ENCODE results near the gene APOL6.

APOL6 gene

DNA sequence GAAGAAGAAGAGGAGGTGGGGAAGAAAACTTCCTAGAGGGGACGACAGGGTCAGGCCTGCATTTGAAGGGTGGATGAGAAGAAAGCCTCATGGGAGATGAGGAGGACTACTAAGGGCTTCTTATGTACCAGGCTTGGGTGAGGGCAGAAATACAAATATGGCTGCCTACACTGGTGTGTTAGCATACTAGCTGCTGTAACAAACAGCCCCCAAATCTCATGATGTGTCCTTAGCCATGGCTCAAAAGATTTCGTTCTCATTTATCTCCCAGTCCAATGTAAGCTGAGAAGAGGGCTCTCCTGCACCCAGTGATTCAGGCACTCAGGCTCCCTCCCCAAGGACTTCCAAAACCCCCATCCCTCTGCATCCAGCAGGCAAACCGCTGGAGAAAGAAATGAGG is 19.5 kb upstream of the APOL6 start:
- in situ Hi-C loops (cut with HindIII; ENCODE audit: low sequenced_read_pairs): no loop called here
- no peak overlapping the region for H3K4me3 ChIP-seq (ENCODE audit: low read depth, low read length)

DNA sequence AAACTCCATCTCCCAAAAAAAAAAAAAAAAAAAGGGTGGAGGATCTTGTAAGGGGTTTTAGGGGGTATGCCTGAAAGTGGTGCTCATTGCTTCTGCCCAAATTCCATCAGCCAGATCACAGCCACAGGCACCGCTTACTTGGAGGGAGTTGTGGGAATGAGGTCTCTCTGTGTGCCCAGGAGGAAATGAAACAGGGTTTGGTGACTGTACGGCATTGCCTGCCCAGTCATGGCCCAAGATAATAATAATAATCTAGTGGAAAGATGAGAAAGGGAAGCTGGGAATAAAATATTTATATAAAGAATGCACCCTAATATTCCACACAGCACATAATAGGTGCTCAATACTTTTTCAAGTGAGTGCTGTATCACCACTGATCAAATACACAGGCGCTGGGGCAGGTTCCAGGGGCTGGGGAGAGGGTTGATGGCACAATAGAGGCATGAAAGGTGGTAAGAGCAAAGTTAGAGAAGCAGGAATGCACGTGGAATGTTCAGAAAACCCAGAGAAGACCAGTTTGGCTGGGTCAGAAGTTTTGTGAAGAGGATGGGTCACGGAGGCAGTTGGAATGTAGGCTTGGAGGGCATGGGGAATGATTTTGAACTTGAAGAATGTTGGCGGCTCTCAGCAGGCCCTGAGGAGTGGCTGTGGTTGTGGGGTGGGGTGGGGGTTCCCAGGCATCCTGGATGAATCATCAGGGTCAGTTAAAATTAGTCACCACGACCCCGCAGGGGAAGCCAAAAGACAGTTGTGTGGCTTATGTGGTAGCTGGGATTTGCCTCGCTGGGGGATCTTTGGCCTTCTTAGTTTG is 18.6 kb upstream of the APOL6 start:
- H3K4me3 ChIP-seq (ENCODE audit: low read depth, low read length): no peak overlapping the region
- peak; percentile 98 for DNase-seq (ENCODE audit: low read depth, low spot score)
- TF ChIP-seq, protein P1, sequence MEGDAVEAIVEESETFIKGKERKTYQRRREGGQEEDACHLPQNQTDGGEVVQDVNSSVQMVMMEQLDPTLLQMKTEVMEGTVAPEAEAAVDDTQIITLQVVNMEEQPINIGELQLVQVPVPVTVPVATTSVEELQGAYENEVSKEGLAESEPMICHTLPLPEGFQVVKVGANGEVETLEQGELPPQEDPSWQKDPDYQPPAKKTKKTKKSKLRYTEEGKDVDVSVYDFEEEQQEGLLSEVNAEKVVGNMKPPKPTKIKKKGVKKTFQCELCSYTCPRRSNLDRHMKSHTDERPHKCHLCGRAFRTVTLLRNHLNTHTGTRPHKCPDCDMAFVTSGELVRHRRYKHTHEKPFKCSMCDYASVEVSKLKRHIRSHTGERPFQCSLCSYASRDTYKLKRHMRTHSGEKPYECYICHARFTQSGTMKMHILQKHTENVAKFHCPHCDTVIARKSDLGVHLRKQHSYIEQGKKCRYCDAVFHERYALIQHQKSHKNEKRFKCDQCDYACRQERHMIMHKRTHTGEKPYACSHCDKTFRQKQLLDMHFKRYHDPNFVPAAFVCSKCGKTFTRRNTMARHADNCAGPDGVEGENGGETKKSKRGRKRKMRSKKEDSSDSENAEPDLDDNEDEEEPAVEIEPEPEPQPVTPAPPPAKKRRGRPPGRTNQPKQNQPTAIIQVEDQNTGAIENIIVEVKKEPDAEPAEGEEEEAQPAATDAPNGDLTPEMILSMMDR (IDR thresholded peaks at IDR 0.05; ENCODE audit: low read depth, low read length): no peak
- in situ Hi-C loops (cut with HindIII; ENCODE audit: low sequenced_read_pairs): no loop called here

More for the DNA sequence above, 19.5 kb upstream of the APOL6 start:
- no peak for DNase-seq (ENCODE audit: low read depth, low spot score)
- TF ChIP-seq, protein P1 (IDR thresholded peaks at IDR 0.05; ENCODE audit: low read depth, low read length): no peak

DNA sequence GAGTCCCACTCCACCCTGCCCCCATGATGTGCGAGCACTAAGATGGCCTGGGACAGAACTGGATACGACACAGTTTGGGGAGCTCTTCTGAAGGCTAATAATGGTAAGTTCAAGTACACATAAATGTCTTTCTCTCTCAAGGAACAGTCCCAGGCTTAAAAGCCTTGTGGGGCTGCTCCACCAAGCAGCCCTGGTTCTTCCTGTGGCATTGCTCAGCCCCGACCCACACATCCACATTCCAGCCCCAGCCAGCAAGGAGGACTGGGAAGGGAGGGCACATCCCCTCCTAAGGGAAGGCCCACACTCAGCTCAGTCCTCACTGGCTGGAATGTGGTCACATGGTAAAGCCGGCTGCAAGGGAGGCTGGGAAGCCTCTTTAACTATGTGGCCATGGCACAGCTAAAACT is 17.9 kb upstream of the APOL6 start:
- peak; percentile 45 for DNase-seq (ENCODE audit: low read depth, low spot score)
- TF ChIP-seq, protein P1 (IDR thresholded peaks at IDR 0.05; ENCODE audit: low read depth, low read length): no peak
- in situ Hi-C loops (cut with HindIII; ENCODE audit: low sequenced_read_pairs): no loop called here
- no peak overlapping the region for H3K4me3 ChIP-seq (ENCODE audit: low read depth, low read length)

DNA sequence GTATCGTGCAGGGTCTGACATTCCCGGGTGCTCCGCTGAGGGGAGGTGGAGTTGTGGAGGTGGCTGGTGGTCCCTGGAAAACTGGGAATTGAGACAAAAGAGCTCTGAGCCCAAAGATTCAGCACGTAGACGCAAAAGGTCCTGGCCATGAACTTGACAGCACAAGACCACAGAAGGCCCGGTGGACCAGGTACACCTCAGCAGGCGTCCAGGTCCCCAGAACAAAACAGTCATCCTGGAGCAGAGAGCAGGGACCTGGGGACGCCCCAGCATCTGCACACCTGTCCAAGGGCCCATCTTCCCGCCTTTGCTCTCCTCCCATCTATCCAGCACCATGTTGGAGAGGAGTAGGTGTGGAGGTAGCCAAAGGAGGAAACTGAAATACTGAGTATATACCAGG is 17.4 kb upstream of the APOL6 start:
- TF ChIP-seq, protein P1 (IDR thresholded peaks at IDR 0.05; ENCODE audit: low read depth, low read length): no peak
- no peak overlapping the region for H3K4me3 ChIP-seq (ENCODE audit: low read depth, low read length)
- in situ Hi-C loops (cut with HindIII; ENCODE audit: low sequenced_read_pairs): no loop called here
- DNase-seq (ENCODE audit: low read depth, low spot score): no peak

DNA sequence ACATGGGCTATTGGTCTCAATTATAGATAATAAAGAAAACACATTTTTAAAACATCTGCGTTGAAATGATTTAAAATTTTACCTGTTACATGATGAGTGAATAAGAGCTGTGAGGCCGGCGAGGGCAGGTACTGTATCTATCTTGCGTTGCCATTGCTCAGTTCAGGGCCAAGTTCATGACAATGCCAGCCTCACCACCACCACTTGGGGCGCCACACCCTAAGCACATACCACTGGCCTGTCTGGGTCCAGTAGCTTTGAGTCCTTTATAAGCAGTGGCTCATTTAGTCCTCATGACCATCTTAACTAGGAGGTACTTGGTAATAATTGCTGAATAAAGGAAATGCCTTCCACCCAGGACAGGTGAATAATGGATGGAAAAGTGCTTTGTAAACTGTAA is 16.6 kb upstream of the APOL6 start:
- no peak overlapping the region for H3K4me3 ChIP-seq (ENCODE audit: low read depth, low read length)
- in situ Hi-C loops (cut with HindIII; ENCODE audit: low sequenced_read_pairs): no loop called here
- TF ChIP-seq, protein P1 (IDR thresholded peaks at IDR 0.05; ENCODE audit: low read depth, low read length): peak; percentile 70
- DNase-seq (ENCODE audit: low read depth, low spot score): peak; percentile 36

DNA sequence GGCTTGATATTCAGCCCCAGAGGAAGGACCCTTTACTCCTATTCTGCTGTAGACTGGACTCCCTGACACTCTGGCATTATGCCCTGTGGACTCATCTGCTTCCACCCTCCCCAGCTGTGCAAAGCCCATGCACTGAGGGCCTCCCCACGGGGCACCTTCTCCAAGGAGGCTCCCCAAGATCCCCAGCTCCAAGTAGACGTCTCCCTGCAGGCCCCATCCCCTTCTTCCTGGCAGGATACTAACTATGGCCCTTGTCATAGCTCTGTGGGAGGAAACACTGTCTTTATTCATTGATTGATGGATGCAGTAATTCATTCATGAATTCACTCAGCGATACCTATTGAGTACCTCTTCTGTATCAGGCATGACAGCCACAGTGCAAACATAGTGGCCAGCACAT is 15.3 kb upstream of the APOL6 start:
- TF ChIP-seq, protein P1 (IDR thresholded peaks at IDR 0.05; ENCODE audit: low read depth, low read length): no peak
- in situ Hi-C loops (cut with HindIII; ENCODE audit: low sequenced_read_pairs): no loop called here
- no peak overlapping the region for H3K4me3 ChIP-seq (ENCODE audit: low read depth, low read length)
- no peak for DNase-seq (ENCODE audit: low read depth, low spot score)

Data from astrocyte of the spinal cord (primary cell).